DLD1 (cell line): ENCODE results near the gene UBQLN3.

Experiments
- in situ Hi-C: cut with HindIII; loops from 2 replicates; pipeline ENCODE4 v1.10.0; 2017; ENCODE audit warnings: low sequenced_read_pairs

UBQLN3 gene

GRCh38 chr11:5509803-5510202 is at the start of gene UBQLN3:
TSS of gene UBQLN3 (minus strand) at chr11:5509957. CDS start at chr11:5509558, 399 bp downstream.
- in situ Hi-C loops: no loop called here

GRCh38 chr11:5557751-5558150 is 48.0 kb upstream of the UBQLN3 start:
- in situ Hi-C loops: no loop called here

GRCh38 chr11:5556596-5557188 is 46.9 kb upstream of the UBQLN3 start:
- in situ Hi-C loops: no loop called here

GRCh38 chr11:5553343-5553742 is 43.6 kb upstream of the UBQLN3 start:
- in situ Hi-C loops: no loop called here

- in situ Hi-C loops: no loop called here
Observed at GRCh38 chr11:5550440-5551095, 40.8 kb upstream of the UBQLN3 start.

GRCh38 chr11:5548440-5548839 is 38.7 kb upstream of the UBQLN3 start, which contains the start of gene OR52H1:
TSS of gene OR52H1 (minus strand) at chr11:5548540. CDS start at chr11:5545505, 3,035 bp downstream.
- in situ Hi-C loops: no loop called here

DNA sequence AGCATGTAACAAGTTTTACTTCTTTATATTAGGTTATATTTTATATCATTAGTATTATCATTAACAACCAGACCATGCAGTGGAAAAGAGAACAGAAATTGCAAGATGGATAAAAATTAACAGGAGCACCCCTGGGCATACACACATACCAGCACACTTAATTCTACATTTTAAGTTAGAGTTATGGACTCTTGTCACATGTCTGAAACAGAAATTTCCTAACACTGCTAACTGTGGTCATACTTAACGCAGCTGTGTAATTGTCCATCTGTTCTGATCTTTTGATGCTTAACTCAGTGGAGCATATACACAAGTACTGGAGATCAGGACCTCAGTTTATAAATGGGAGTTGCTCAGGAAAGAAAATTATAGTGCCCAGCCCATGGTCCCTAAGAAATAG is 38.2 kb upstream of the UBQLN3 start:
- in situ Hi-C loops: no loop called here

GRCh38 chr11:5546457-5546856 is 36.7 kb upstream of the UBQLN3 start:
- in situ Hi-C loops: no loop called here

- in situ Hi-C loops: no loop called here
Observed at GRCh38 chr11:5541427-5541826, 31.7 kb upstream of the UBQLN3 start.

GRCh38 chr11:5536482-5536881 is 26.7 kb upstream of the UBQLN3 start:
- in situ Hi-C loops: no loop called here

DNA sequence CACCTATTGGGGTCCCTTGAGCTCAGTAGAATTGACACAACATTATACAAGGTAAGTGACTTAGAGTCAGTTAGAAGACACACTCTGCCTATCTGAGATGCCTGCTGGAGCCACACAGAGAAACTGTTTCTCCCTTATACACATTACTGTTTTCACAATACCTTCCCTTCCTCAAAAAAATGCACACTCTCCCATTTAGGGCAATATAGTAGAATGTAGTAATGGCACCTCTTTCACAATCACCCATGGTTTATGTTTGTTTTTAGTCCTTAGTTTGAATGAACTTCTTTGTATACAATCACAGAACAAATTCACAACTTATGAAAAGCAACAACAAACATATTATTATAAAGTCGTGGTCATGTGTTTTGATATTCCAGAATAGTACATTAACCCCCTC is 24.3 kb upstream of the UBQLN3 start:
- in situ Hi-C loops: no loop called here

- in situ Hi-C loops: no loop called here
Observed at GRCh38 chr11:5531053-5531831, 21.5 kb upstream of the UBQLN3 start.

GRCh38 chr11:5528495-5528894 is 18.7 kb upstream of the UBQLN3 start:
- in situ Hi-C loops: no loop called here

GRCh38 chr11:5527716-5528115 is 18.0 kb upstream of the UBQLN3 start:
- in situ Hi-C loops: no loop called here

- in situ Hi-C loops: no loop called here
Observed at GRCh38 chr11:5524756-5525155, 15.0 kb upstream of the UBQLN3 start.

- in situ Hi-C loops: no loop called here
Observed at GRCh38 chr11:5522308-5522707, 12.6 kb upstream of the UBQLN3 start.

- in situ Hi-C loops: no loop called here
Observed at GRCh38 chr11:5521540-5521939, 11.8 kb upstream of the UBQLN3 start.

DNA sequence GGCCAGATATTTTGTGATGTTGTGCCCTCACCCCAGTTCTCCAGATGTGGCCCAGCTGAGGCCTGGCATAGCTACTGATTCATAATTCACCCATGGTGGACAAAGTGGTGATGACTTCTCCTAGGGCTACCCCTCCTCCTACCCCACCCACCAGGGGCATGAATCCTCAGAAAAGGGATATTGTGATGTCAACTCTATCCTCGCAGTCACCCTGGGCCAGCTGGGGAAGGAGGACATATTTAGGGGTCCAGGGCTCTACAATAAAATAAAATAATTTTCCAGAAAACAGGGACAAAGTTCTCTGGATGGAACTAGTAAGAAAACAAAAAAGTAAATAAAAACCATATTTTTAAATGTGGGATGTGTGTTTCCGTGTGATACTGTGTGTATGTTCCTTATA is 6.8 kb upstream of the UBQLN3 start, which contains the start of gene UBQLNL:
TSS of gene UBQLNL (minus strand) at position 101 of the 400 bp plus-strand sequence. CDS start 258 bp downstream, outside the sequence.
- in situ Hi-C loops: no loop called here

DNA sequence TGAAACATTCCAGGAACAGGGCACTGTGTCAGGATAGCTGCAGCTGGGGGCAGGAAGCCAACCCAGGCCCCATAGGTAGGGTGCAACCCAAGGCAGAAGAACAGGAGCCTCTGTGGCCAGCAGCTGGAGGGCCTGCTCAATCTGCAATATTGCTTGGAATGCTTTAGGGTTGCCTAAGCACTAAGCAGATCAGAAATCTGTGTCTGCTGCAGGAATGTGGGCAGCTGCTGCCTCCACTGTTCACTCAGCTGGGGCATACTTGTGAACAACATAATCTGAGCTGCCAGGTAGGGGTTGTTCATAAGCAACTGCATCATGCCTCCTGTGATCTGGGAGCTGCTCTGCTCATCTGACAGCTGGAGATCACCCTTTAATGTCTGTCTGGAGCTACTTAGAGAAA is 5.1 kb upstream of the UBQLN3 start:
- in situ Hi-C loops: no loop called here

DNA sequence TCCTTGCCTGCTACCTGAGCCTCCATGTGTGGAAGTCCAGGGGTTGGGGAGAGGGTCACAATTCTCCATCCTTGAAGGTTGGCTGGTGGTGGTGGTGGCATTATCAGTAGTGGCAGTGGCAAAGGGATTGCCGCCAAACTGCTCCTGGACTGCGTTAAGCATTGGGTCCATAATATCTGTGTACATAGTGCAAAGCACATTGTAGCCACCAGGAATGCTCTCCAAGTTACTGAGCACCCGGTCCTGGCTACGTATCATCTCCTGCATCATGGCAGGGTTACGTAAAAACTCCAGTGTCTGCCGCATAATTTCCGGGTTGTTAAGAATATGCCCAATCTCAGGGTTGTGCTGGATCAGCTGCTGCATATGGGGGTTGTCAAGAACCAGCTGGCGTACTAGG is 1.2 kb downstream of the UBQLN3 start:
- in situ Hi-C loops: no loop called here

DNA sequence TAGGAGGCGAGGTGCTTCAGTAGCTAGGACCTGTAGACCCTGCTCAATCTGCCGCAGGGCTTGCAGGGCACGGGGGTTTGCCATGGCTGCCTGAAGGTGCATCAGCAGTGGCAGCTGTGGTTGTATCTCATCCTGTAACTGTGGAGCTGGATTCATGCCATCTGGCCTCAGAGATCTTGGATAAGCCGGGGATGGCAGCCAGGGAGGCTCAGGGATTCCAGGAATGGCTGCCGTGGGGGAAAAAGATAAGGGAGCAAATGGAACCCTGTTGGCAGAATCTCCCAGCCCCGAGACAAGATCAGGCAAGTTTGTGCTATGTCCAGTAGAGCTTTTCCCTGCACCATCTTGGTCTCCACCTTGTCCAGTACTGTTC is 1.8 kb downstream of the UBQLN3 start:
- in situ Hi-C loops: no loop called here
